Prostate gland (tissue), 2 donors: Measurements from ENCODE around the gene SVOP. TPM values are rescaled to one million over a fixed set of nuclear protein-coding genes. Genes with fewer than 3 reads are reported as not detected.

ENCODE experiments used
- DNase-seq: peaks from one replicate; pipeline ENCODE4 v3.0.0-alpha.2; 2019; ENCODE audit warnings: low spot score
- H3K27ac ChIP-seq, 2 donors: fragments of 200-600 bp; sonication (generic); 2 replicates each; pipeline ENCODE4 v1.5.1; 2017 to 2019
- H3K27me3 ChIP-seq: fragments of 200-600 bp; sonication (generic); replicated peaks from 2 replicates; pipeline ENCODE4 v1.5.1; 2019; ENCODE audit not compliant: insufficient read depth
- H3K36me3 ChIP-seq, 2 donors: fragments of 200-600 bp; sonication (generic); 1 replicate in 1 of 2; 2 replicates in 1 of 2; pipeline versions ENCODE4 v1.5.1 to v1.8.1; 2017 to 2019
- H3K4me1 ChIP-seq: fragments of 200-600 bp; sonication (generic); replicated peaks from 2 replicates; pipeline ENCODE4 v1.5.1; 2019
- H3K4me3 ChIP-seq, 2 donors: fragments of 200-600 bp; sonication (generic); 2 replicates each; pipeline ENCODE4 v1.5.1; 2017 to 2019
- H3K9me3 ChIP-seq: fragments of 200-600 bp; sonication (generic); 2 replicates; pipeline ENCODE4 v1.5.1; 2017
- CTCF ChIP-seq, 4 experiments: fragments of 200-600 bp in 2 of 4; fragments of 450-650 bp in 2 of 4; sonication (generic) in 2 of 4; IDR thresholded peaks; 1 replicate in 3 of 4; 2 replicates in 1 of 4; pipeline ENCODE4 v1.5.1; 2016 to 2019; ENCODE audit warnings: antibody characterized with exemption in 4 of 4, mild to moderate bottlenecking in 2 of 4, moderate library complexity in 2 of 4
- POLR2A ChIP-seq: fragments of 450-650 bp; IDR thresholded peaks from one replicate; pipeline ENCODE4 v1.6.1; 2016; ENCODE audit warnings: antibody characterized with exemption, mild to moderate bottlenecking
- POLR2AphosphoS5 ChIP-seq: sonication (generic); formaldehyde crosslinking; IDR thresholded peaks from one replicate; pipeline ENCODE4 v1.6.1; 2017; ENCODE audit warnings: antibody characterized with exemption
- WGBS: methylation state at CpG from one replicate; pipeline ENCODE4 v1.1.5; 2018; 5-methylcytosine and 5-hydroxymethylcytosine counted together
- intact Hi-C: fragments of 100-400 bp; cut with DNase I; formaldehyde crosslinking; loops from one replicate; pipeline ENCODE4 v1.14.2; 2022
- total RNA-seq, 2 donors: library from RNA; depleted of rRNA; stranded (reverse); fragments of >200 nt; gene quantifications; one replicate each; pipeline ENCODE4 v1.1.0, GENCODE V29; 2016

The SVOP gene
- total RNA-seq, 2 donors from 2014 or later, result 0.06 TPM; not detected in 1

- H3K36me3 ChIP-seq, result no peaks in the 10 kb centered on the region
- H3K27ac ChIP-seq, result no peak overlapping the region
- H3K9me3 ChIP-seq, result no peaks in the 10 kb centered on the region
- TF ChIP-seq POLR2AphosphoS5 (no peak), POLR2A (no peak), CTCF (IDR thresholded peaks at IDR 0.05) (no peak)
- WGBS, result 83% methylated on average over 3 of the region's 3 CpGs
- no peaks in the 10 kb centered on the region for H3K4me1 ChIP-seq
- no peaks in the 10 kb centered on the region for H3K27me3 ChIP-seq
- no peak overlapping the region for H3K4me3 ChIP-seq
- DNase-seq, result no peak
- intact Hi-C loops, result no loop called here
Observed at GRCh38 chr12:108922918-108923317, 98.0 kb downstream of the SVOP start.

GRCh38 chr12:108921946-108922345 lies 98.9 kb downstream of the SVOP start:
- Histone ChIP-seq H3K36me3 (no peaks in the 10 kb centered on the region), H3K27ac (no peak overlapping the region), H3K27me3 (no peaks in the 10 kb centered on the region), H3K9me3 (no peaks in the 10 kb centered on the region), H3K4me1 (no peaks in the 10 kb centered on the region), H3K4me3 (no peak overlapping the region)
- no peak for DNase-seq
- 59% methylated on average over 3 of the region's 3 CpGs for WGBS
- intact Hi-C loops, result no loop called here
- no peak for TF ChIP-seq POLR2AphosphoS5
- no peak for TF ChIP-seq POLR2A
- TF ChIP-seq CTCF (IDR thresholded peaks at IDR 0.05), result no peak

DNA sequence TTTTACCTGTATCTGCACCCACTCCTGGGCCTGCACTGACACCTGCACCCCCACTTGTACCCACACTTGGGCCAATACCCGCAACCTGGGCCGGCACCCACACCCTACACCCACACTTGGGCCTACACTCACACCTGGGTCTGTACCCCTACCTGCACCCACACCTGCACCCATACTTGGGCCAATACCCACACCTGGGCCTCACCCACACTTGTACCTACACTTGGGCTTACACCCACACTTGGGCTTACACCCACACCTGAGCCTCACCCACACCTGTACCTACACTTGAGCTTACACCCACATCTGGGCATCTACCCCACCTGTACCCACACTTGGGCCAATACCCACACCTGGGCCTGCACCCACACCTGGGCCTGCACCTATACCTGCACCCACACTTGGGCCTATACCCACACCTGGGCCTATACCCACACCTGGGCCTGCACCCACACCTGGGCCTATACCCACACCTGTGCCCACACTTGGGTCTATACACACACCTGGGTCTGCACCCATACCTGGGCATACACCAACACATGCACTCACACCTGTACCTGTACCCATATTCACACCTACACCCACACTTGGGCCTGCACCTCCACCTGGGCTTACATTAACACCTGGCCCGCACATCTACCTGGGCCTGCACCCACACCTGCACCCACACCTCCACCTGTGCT lies 101.8 kb downstream of the SVOP start:
- DNase-seq, result no peak
- Histone ChIP-seq H3K27me3 (no peaks in the 10 kb centered on the region), H3K4me3 (no peak overlapping the region), H3K36me3 (no peaks in the 10 kb centered on the region), H3K4me1 (no peaks in the 10 kb centered on the region), H3K27ac (no peak overlapping the region), H3K9me3 (no peaks in the 10 kb centered on the region)
- TF ChIP-seq CTCF (IDR thresholded peaks at IDR 0.05) (no peak), POLR2AphosphoS5 (no peak), POLR2A (no peak)
- 82% methylated on average over 3 of the region's 3 CpGs for WGBS
- intact Hi-C loops, result no loop called here

DNA sequence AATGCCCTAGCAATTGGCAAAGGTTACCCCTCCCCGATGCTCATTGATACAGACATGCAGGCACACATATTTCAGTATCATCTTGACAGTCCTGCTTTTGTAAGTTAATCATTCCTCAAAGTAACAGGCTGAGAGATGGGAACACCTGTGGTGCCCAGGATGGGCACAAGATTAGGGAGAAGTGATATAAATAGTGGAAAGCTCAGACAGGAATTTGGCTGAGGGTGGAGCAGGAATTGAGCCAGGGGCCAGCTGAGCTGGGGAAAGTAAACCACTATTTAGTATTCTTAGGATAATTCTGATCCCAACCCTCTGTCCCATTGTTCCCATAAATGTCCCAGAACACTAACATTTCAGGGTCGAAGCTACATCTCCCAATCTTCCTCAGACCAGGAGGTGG lies 102.7 kb downstream of the SVOP start:
- Histone ChIP-seq H3K27ac (no peak overlapping the region), H3K36me3 (no peaks in the 10 kb centered on the region), H3K9me3 (no peaks in the 10 kb centered on the region), H3K27me3 (no peaks in the 10 kb centered on the region), H3K4me3 (no peak overlapping the region), H3K4me1 (no peaks in the 10 kb centered on the region)
- intact Hi-C loops, result no loop called here
- DNase-seq, result no peak
- 49% methylated on average over 2 of the region's 2 CpGs for WGBS
- TF ChIP-seq POLR2A (no peak), CTCF (IDR thresholded peaks at IDR 0.05) (no peak), POLR2AphosphoS5 (no peak)

DNA sequence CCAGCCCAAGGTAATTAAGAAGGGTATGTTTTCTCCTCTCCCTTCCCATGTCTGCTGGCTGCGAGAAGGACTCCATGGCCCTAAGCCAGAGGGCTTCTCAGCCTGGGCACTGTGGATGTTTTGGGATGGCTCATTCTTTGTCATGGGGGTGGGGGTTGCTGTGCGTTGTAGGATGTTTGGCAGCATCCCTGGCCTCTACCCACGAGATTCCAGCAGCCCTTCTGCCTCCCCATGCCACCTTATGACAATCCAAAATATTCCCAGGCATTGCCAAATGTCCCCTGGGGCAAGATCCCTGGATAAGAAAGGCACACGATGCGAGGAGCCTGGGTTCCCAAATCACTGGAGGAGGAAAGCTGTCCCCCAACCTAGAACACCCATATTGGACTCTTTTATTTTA lies 104.5 kb downstream of the SVOP start:
- no peak for TF ChIP-seq CTCF (IDR thresholded peaks at IDR 0.05)
- no peak for TF ChIP-seq POLR2A
- TF ChIP-seq POLR2AphosphoS5, result no peak
- no peaks in the 10 kb centered on the region for H3K27me3 ChIP-seq
- no peak overlapping the region for H3K27ac ChIP-seq
- no peaks in the 10 kb centered on the region for H3K36me3 ChIP-seq
- no peaks in the 10 kb centered on the region for H3K9me3 ChIP-seq
- H3K4me3 ChIP-seq, result no peak overlapping the region
- no peaks in the 10 kb centered on the region for H3K4me1 ChIP-seq
- WGBS, result 47% methylated on average over 5 of the region's 5 CpGs
- DNase-seq, result no peak
- intact Hi-C loops, result no loop called here
